ENCODE data around the gene SLC25A1.

SLC25A1 gene

GRCh38 chr22:19180234-19180633 lies 1.7 kb upstream of the SLC25A1 start:
- DNase-seq, result no peak

GRCh38 chr22:19179497-19180048 lies 1.0 kb upstream of the SLC25A1 start:
- DNase-seq, result no peak

GRCh38 chr22:19178065-19178656 lies 375 bp downstream of the SLC25A1 start:
- DNase-seq, result no peak

GRCh38 chr22:19177164-19178064 lies 1.1 kb downstream of the SLC25A1 start:
- DNase-seq, result no peak

GRCh38 chr22:19176732-19177131 lies 1.8 kb downstream of the SLC25A1 start:
- DNase-seq, result no peak

GRCh38 chr22:19176175-19176643 lies 2.3 kb downstream of the SLC25A1 start:
- no peak for DNase-seq

GRCh38 chr22:19175602-19176174 lies 2.8 kb downstream of the SLC25A1 start:
- no peak for DNase-seq

GRCh38 chr22:19175026-19175601 lies 3.4 kb downstream of the SLC25A1 start:
- DNase-seq, result no peak

GRCh38 chr22:19174106-19175025 lies 4.2 kb downstream of the SLC25A1 start:
- peak; percentile 55 for DNase-seq

GRCh38 chr22:19173047-19174035 lies 5.2 kb downstream of the SLC25A1 start:
- DNase-seq, result peak; percentile 56

GRCh38 chr22:19172213-19173046 lies 6.1 kb downstream of the SLC25A1 start:
- no peak for DNase-seq

- peak; percentile 62 for DNase-seq
These were observed 8.6 kb downstream of the SLC25A1 start for GRCh38 chr22:19169947-19170318.

- DNase-seq, result peak; percentile 59
These were observed 9.3 kb downstream of the SLC25A1 start for GRCh38 chr22:19169002-19169946.

GRCh38 chr22:19168088-19168890 lies 10.2 kb downstream of the SLC25A1 start:
- peak; percentile 52 for DNase-seq

- DNase-seq, result no peak
These were observed 11.2 kb downstream of the SLC25A1 start for GRCh38 chr22:19167106-19167869.

GRCh38 chr22:19166421-19166820 lies 12.1 kb downstream of the SLC25A1 start:
- DNase-seq, result no peak

GRCh38 chr22:19164425-19164824 lies 14.1 kb downstream of the SLC25A1 start:
- no peak for DNase-seq

Data from activated CD8-positive, alpha-beta memory T cell treated with anti-CD3 and anti-CD28 coated beads for 24 hours (primary cell).